Hematopoietic multipotent progenitor cell treated with erythropoietin and hydrocortisone succinate and interleukin-3 and kit ligand, for 17 days (in vitro differentiated cells): ENCODE measurements around the gene OR52J3.
"Not testable (repeated sequence)": the region's sequence is repeated elsewhere in the genome, so short reads cannot be mapped to it uniquely, and the experiment has no call there.

Experiments
- DNase-seq: peaks from one replicate; pipeline ENCODE4 v3.0.0-alpha.2; 2015; ENCODE audit warnings: low spot score

The OR52J3 gene

GRCh38 chr11:5046226-5046625 lies at the start of gene OR52J3:
TSS of gene OR52J3 (plus strand) at chr11:5046526. CDS start at chr11:5046526, 0 bp downstream.
- DNase-seq, result no peak

DNA sequence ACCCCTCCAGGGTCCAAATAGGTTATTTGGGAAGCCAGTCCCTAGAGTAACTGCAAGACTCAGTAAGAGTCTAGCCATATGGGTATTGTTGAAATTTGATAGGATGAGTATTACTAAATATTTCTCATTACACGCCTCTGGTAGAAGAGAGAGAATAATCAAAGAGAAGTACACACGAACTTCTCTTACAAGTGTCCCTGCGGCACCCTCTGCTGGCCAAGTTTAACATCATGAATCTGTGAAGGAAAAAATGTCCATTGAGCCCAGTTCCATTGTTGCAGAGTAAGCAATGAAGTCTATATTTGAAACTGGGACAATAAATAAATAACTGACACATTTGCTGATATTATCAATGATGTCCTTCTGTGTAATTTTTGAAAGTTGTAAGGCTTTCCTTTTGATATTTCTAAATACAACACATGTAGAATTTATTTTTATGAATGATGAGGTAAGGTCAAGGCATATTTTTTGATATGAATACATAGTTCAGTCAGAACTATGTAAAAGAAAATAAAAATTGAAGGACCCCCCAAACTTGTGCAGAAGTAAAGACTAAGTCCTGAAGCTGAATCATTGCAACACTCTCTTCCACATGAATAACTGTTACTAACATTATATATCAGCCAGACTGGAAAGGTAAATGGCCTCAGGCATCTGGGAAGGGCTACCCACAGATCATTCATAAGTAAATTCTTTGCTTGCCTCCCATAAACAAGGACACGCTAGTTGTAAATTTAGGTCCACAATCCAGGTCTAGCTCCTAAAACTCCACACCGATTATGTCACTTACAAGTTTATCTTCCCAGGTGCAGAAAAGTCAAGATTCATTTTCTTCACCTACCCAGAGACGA lies 41.7 kb upstream of the OR52J3 start:
- no peak for DNase-seq

DNA sequence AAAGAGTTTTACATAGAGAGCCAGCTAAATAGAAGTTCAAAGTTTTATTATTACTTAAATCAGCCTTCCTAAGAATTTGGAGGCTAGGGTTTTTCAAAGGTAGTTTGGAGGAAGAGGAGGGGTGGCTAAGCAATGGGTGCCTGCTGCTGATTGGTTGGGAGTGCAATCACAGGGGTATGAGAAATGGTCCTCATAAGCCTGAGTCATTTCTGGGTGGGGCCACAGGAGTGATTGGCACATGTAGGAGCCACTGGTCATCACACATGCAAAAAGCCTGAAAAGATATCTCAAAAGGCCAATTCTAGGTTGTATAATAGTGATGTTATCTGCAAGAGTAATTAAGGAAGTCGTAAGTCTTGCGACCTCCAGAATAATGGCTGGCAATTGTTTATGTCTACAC lies 38.8 kb upstream of the OR52J3 start:
- DNase-seq, result no peak

DNA sequence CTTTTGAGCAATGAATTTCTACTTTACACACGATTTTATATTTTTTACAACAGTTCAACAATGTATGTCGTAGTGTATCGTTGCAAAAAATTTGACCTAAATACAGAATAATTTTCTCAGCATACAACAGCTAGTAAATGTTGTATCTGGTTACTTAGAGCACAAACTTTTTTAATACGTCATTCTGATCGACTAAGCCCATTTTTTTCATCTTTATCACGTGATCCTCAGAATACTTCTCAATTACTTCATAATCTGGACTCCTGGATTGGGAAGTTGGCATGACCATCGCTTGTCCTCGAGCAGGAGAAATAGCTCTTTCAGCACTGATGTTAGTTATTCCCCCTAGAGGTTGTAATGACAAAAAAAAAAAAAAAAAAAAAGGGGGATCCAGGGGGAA lies 35.1 kb upstream of the OR52J3 start:
- no peak for DNase-seq

DNA sequence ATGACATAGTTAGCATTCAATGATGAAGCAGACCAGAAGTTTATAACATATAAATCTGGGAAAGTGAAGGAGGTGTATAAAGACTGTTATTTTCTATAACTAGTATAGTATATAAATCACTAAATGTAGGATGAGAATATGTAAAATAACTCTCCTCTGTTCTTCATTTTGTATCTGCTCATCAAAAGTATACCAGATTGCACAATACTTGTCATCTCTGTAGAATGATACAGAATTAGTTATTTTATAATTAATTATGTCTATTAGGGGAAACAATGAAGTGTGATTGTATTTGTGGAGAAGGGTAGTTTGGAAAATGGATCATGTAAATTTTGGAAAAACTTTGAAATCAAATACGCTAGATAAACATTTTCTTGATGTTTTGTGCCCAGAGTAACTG lies 33.3 kb upstream of the OR52J3 start:
- no peak for DNase-seq

DNA sequence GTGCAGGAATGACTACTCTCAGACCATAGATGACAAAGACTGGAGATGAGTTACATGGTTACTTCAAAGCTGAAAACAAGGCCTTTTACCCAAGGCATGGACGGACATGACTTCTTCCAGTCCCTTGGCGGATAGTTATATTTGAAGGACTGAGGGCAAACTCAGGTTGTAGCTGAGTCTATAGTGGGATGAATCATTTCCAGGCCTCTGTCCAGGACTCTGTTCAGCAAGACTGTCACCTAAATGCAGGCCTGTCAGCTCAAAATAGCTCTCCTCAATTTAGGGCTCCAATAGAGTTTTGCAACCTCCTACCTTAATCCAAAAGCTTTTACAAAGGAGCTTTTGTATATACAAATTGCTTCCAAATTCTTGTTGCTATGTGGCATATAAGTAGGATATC lies 24.3 kb upstream of the OR52J3 start:
- no peak for DNase-seq

- DNase-seq, result no peak
Observed at GRCh38 chr11:5036669-5037068, 9.7 kb upstream of the OR52J3 start.

DNA sequence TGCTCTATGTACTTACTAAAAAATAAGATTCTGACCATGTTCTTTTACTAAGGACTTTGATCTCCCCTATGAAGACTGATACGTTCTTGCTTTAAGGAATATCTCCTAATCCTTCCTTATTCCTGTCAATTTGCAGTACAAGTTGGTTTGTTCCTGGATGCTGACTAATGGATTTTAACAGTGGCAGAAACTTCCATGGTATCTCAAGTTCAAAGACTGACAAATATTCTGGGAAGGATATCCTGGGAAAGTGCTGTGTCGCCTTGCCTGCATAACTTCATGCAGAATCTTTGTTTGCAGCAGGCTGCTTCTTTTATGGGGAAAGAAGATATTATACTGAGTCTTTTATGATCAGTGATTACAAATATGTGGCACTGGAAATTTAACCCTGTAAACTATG lies 8.4 kb upstream of the OR52J3 start:
- no peak for DNase-seq

- no peak for DNase-seq
Observed at GRCh38 chr11:5038341-5038740, 8.0 kb upstream of the OR52J3 start.

GRCh38 chr11:5040876-5041275 lies 5.5 kb upstream of the OR52J3 start:
- DNase-seq, result no peak

GRCh38 chr11:5042091-5042490 lies 4.2 kb upstream of the OR52J3 start:
- no peak for DNase-seq

GRCh38 chr11:5043380-5043779 lies 2.9 kb upstream of the OR52J3 start:
- DNase-seq, result no peak

DNA sequence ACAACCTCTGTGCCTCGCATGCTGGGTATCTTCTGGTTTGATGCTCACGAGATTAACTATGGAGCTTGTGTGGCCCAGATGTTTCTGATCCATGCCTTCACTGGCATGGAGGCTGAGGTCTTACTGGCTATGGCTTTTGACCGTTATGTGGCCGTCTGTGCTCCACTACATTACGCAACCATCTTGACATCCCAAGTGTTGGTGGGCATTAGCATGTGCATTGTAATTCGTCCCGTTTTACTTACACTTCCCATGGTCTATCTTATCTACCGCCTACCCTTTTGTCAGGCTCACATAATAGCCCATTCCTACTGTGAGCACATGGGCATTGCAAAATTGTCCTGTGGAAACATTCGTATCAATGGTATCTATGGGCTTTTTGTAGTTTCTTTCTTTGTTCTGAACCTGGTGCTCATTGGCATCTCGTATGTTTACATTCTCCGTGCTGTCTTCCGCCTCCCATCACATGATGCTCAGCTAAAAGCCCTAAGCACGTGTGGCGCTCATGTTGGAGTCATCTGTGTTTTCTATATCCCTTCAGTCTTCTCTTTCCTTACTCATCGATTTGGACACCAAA lies 516 bp downstream of the OR52J3 start:
- DNase-seq, result no peak

DNA sequence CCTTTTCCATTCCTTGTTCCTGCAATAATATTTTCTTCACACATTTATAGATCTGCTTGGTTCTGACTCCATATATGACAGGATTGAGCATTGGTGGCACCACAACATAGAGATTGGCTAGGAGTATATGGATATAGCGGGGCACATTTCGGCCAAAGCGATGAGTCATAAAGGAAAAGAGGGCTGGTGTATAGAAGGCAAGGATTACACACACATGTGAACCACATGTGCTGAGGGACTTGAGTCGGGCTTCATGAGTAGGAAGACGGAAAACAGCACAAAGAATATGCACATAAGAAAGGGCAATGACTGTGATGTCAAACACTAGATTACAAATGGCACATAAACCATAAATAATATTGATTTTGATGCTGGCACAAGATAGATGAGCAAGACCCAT lies 12.4 kb downstream of the OR52J3 start:
- not testable (repeated sequence) for DNase-seq

GRCh38 chr11:5059391-5059790 lies 13.1 kb downstream of the OR52J3 start, which contains the start of gene OR52E2:
TSS of gene OR52E2 (minus strand) at chr11:5059627. CDS start at chr11:5059627, 0 bp downstream.
- no peak for DNase-seq

- DNase-seq, result no peak
Observed at GRCh38 chr11:5065027-5065426, 18.7 kb downstream of the OR52J3 start.

GRCh38 chr11:5069272-5069671 lies 22.9 kb downstream of the OR52J3 start, which contains the start of gene OR52E1:
TSS of gene OR52E1 (plus strand) at chr11:5069572.
- no peak for DNase-seq

DNA sequence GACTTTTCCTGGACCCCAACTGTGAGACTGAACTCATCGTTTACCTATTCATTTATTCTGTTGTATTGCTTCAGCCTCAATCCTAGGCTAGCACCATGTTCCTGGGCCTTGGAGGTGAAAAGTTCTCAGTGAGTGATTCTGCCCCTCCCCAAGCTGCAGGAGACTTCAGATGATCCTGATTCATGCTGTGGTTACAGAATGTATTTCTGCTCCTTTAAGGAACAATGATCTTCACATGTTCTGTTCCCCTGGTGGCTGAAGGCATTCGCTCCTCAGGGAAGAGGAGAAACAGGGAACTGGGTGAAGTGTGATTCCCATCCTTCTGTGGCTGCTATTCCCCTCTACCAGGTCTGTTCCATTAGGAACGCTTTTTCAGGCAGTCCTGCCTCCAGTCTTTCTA lies 25.5 kb downstream of the OR52J3 start:
- DNase-seq, result no peak

DNA sequence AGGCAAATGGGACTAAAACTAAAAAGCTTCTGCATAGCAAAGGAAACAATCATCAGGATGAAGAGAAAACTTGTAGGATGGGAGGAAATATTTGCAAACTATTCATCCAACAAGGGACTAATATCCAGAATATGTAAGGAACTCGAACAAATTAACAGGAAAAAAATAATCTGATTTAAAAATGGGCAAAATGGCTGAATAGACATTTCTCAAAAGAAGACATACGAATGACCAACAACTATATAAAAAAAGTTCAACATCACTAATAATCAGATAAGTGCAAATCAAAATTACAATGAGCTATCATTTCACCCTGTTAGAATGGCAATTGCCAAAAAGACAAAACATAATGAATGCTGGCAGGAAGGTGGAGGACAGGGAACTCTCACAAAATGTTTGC lies 35.1 kb downstream of the OR52J3 start:
- DNase-seq, result no peak

DNA sequence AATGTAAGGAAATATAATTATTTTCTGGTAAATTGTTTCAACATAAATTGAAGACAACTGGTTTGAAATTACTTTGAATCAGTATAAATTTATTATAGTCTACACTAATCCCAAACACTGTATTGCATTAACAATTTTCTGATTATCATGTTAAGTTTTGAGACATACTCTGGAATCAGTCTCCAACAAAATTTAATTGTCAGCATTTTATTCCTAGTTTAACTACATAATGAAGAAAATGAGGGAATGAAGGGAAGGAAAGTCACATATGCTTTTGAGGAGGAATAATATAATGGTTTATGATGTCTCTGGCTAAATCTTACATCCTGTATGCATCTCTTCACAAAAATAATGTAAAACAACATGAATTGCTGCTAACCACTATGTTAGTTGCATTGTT lies 37.3 kb downstream of the OR52J3 start:
- no peak for DNase-seq

DNA sequence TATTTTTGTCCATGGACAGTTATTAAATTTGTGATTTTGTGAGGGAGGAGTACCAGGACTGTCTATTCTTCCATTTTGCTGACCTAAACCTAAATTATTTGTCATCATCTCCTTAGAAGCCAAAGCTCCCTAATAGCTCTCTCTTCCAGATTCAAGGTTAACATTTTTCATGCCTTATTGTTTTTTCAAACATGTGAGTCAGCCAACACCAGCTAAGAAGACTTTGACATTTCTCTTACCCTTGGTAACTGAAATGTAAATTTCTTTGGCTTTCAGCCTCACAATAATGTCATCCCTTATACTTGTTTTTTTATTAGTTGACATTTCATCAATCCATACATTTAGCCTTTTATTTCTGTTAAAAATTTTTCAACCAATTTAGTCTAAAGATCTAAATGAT lies 42.2 kb downstream of the OR52J3 start:
- no peak for DNase-seq

GRCh38 chr11:5090668-5091067 lies 44.3 kb downstream of the OR52J3 start:
- DNase-seq, result no peak

DNA sequence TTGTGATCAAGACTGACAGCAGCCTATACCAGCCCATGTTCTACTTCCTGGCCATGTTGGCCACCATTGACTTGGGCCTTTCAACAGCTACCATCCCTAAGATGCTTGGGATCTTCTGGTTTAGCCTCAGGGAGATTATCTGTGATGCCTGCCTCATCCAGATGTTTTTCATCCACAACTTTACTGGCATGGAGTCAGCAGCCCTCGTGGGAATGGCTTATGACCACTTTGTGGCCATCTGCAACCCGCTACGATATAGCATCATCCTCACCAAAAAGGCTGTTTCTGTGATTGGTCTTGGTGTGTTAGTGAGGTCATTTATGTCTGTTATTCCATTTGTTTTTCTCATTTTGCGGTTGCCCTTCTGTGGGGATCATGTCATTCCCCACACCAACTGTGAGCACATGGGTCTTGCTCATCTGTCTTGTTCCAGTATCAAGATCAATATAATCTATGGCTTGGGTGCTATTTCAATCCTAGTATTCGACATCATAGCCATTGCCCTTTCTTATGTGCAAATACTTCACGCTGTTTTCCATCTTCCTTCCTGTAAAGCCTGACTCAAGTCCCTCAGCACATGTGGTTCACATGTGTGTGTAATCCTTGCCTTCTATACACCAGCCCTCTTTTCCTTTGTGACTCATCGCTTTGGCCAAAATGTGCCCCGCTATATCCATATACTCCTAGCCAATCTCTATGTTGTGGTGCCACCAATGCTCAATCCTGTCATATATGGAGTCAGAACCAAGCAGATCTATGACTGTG lies 46.7 kb downstream of the OR52J3 start:
- DNase-seq, result no peak
